Effector memory CD4-positive, alpha-beta T cell (primary cell): ENCODE data around the gene SPI1.

ENCODE experiments used
- DNase-seq, 3 donors: peaks; one replicate each; pipeline ENCODE4 v3.0.0-alpha.2; 2020
- H3K27ac ChIP-seq: 2 replicates; pipeline ENCODE4 v1.7.0; 2013; ENCODE audit warnings: mild to moderate bottlenecking, low read length, moderate library complexity; ENCODE audit not compliant: insufficient read depth, poor library complexity, severe bottlenecking
- H3K27me3 ChIP-seq: replicated peaks from 2 replicates; pipeline ENCODE4 v1.7.0; 2013; ENCODE audit warnings: mild to moderate bottlenecking, low read length; ENCODE audit not compliant: insufficient read depth, control insufficient read depth, poor library complexity, severe bottlenecking
- H3K36me3 ChIP-seq: 2 replicates; pipeline ENCODE4 v1.7.0; 2013; ENCODE audit warnings: mild to moderate bottlenecking, low read length, moderate library complexity; ENCODE audit not compliant: control insufficient read depth, insufficient read depth
- H3K4me1 ChIP-seq: 2 replicates; pipeline ENCODE4 v1.7.0; 2013; ENCODE audit warnings: low read length, mild to moderate bottlenecking; ENCODE audit not compliant: control insufficient read depth, insufficient read depth, poor library complexity, severe bottlenecking
- H3K4me3 ChIP-seq: 2 replicates; pipeline ENCODE4 v1.7.0; 2013; ENCODE audit warnings: low read length, low read depth, mild to moderate bottlenecking; ENCODE audit not compliant: insufficient read depth, poor library complexity, severe bottlenecking
- H3K9me3 ChIP-seq: 2 replicates; pipeline ENCODE4 v1.7.0; 2013; ENCODE audit warnings: mild to moderate bottlenecking, low read length, moderate library complexity; ENCODE audit not compliant: control insufficient read depth

The SPI1 gene

GRCh38 chr11:47333526-47333845, 44.9 kb downstream of the SPI1 start:
- Histone ChIP-seq H3K4me3 (no peak overlapping the region), H3K4me1 (no peaks in the 10 kb centered on the region), H3K36me3 (peaks cover 17% of the 10 kb centered on the region), H3K9me3 (no peaks in the 10 kb centered on the region), H3K27me3 (no peaks in the 10 kb centered on the region), H3K27ac (no peak overlapping the region)
- DNase-seq = no peak

GRCh38 chr11:47332791-47333525, 45.4 kb downstream of the SPI1 start:
- no peaks in the 10 kb centered on the region for H3K4me1 ChIP-seq
- no peak overlapping the region for H3K27ac ChIP-seq
- DNase-seq = no peak
- H3K36me3 ChIP-seq = peaks cover 22% of the 10 kb centered on the region
- H3K9me3 ChIP-seq = no peaks in the 10 kb centered on the region
- no peak overlapping the region for H3K4me3 ChIP-seq
- no peaks in the 10 kb centered on the region for H3K27me3 ChIP-seq

- H3K36me3 ChIP-seq = peaks cover 28% of the 10 kb centered on the region
- no peaks in the 10 kb centered on the region for H3K27me3 ChIP-seq
- H3K9me3 ChIP-seq = no peaks in the 10 kb centered on the region
- H3K27ac ChIP-seq = no peak overlapping the region
- H3K4me1 ChIP-seq = no peaks in the 10 kb centered on the region
- no peak for DNase-seq
- no peak overlapping the region for H3K4me3 ChIP-seq
Observed at GRCh38 chr11:47332303-47332711, 46.0 kb downstream of the SPI1 start.

DNA sequence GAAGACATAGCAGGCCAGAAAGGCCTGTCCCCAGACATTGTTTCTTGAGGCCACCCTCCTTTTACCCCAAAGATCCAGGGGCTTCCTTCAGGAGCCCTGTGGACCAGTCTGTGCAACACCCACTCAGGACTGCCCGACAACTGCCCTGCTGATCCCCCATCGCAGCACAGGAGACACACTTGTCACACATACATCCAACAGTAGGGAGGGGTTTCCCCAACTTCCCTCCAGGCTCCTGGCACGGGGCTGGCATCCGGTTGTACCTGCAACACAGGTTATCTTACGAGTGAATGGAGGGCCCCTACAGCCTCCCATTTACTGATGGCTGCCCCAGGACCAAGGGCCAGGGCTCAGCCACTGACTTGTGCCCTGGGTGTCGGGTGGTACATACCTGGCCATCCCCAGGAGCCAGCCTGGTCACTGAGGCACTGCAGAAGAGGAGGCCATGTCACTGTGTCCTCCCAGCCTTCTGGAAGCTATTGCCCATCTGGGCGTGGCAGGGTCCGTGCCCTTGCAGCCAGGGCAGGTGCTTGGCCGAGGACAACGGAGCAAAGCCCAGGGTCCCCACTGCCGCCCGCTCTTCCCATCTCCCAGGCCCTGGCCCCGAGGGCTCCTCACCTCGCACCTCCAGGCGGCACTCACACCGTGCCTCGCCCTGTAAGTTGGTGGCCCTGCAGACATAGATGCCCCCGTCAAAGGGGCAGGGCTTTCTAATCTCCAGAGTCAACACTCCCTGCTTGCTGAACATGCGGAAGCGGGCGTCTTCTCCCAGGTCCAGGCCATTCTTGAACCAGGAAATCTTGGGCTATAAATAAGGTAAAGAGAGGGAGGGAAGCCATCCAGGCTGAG, 46.7 kb downstream of the SPI1 start:
- H3K27me3 ChIP-seq = no peaks in the 10 kb centered on the region
- H3K36me3 ChIP-seq = peaks cover 35% of the 10 kb centered on the region
- H3K27ac ChIP-seq = no peak overlapping the region
- H3K4me1 ChIP-seq = no peaks in the 10 kb centered on the region
- no peak for DNase-seq
- no peaks in the 10 kb centered on the region for H3K9me3 ChIP-seq
- H3K4me3 ChIP-seq = no peak overlapping the region

DNA sequence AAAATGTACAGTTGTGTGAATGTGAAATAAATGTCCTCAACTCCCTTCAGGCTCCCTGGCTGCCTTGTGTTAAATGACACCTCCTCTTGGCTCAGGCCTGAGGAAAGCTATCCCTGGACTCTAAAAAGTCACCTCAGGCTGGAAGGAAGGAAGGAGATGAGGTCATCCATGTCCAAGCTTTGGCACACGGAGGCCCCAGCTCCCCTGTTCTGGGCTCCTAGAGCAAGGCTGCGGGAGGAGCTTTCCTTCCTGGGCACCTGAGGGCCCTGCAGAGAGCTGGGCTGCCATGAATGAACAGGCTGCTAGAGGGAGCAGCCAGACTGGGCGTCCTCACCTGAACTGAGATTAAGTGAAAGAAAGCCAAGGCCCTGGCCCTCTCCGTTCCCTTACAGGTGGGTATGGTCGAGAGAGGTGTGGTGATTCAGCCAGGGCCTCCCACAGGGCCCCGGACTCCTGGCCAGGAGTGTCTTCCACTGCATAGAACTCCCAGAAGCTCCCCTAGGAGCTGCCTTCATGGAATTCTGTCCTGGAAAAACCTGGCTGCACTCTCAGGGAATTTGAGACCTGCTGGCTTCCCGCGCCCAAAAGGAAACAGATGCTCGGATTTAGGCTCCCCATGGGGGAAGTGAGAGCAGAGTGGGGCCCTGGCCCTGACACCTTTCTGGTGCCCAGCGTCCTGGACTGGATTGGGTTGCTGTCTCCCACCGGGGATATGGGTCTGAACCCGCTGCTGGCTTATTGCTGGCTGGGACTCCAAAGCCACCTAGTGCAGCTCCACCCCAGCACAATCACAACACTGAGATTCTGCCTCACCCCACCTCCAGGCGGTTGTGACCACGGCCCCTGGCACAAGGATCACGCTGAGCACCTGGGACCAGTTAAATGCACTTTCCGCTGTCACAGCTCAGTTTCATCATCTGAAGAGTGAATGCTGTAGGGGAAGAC, 48.1 kb downstream of the SPI1 start:
- H3K27me3 ChIP-seq = no peaks in the 10 kb centered on the region
- DNase-seq = no peak
- H3K4me3 ChIP-seq = no peak overlapping the region
- no peaks in the 10 kb centered on the region for H3K4me1 ChIP-seq
- peaks cover 39% of the 10 kb centered on the region for H3K36me3 ChIP-seq
- no peak overlapping the region for H3K27ac ChIP-seq
- H3K9me3 ChIP-seq = no peaks in the 10 kb centered on the region

- Histone ChIP-seq H3K4me1 (no peaks in the 10 kb centered on the region), H3K27me3 (no peaks in the 10 kb centered on the region), H3K36me3 (peaks cover 39% of the 10 kb centered on the region), H3K27ac (no peak overlapping the region), H3K9me3 (no peaks in the 10 kb centered on the region), H3K4me3 (no peak overlapping the region)
- no peak for DNase-seq
Observed at GRCh38 chr11:47329431-47329986, 48.8 kb downstream of the SPI1 start.

- Histone ChIP-seq H3K4me3 (no peak overlapping the region), H3K4me1 (no peaks in the 10 kb centered on the region), H3K27ac (no peak overlapping the region), H3K27me3 (no peaks in the 10 kb centered on the region), H3K36me3 (peaks cover 39% of the 10 kb centered on the region), H3K9me3 (no peaks in the 10 kb centered on the region)
- no peak for DNase-seq
Observed at GRCh38 chr11:47328449-47329390, 49.6 kb downstream of the SPI1 start.

DNA sequence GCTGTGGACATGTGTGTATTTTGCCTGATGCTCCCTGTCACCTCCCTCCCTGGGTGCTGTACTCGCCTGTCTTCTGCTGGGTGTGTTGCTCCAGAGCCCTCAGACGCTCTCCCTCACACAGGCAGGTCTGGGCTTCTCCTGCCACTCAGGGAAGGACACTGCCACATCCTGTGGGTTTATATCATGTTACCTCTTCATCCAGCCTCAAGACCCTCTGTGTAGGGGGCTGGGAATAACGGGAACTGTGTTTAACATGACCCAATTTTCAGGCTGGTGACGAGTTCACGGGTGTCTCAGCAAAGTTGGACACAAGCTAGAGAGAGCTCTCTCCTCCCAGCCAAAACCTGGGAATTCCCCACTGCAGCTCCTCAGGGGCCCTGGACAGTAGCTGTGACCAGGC, 50.4 kb downstream of the SPI1 start:
- H3K27me3 ChIP-seq = no peaks in the 10 kb centered on the region

DNA sequence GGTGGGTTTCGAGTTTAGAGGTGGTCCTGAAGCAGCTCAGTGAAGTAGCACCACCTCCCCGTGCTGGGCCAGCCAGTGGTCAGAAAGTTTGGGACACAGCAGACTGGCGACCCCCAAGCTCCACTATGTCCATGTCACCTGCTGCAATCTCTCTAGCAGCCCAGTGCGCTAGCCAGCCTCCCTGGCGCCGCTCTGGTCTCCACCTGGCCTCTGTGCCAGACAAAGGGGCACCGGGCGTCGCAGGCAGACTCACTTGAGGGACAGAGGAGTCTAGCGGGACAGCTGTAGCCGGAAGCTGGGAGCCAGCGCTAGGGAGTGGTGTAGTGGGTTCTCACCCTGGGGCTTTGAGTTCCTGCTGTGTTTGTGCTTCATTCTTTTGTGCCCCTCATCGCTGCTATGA, 51.3 kb downstream of the SPI1 start:
- H3K4me1 ChIP-seq = no peaks in the 10 kb centered on the region
- no peak overlapping the region for H3K27ac ChIP-seq
- no peak overlapping the region for H3K4me3 ChIP-seq
- no peaks in the 10 kb centered on the region for H3K27me3 ChIP-seq
- no peaks in the 10 kb centered on the region for H3K9me3 ChIP-seq
- peaks cover 43% of the 10 kb centered on the region for H3K36me3 ChIP-seq
- DNase-seq = no peak

More for the DNA sequence above, 50.4 kb downstream of the SPI1 start:
- no peak overlapping the region for H3K4me3 ChIP-seq
- H3K27ac ChIP-seq = no peak overlapping the region
- DNase-seq = no peak
- H3K4me1 ChIP-seq = no peaks in the 10 kb centered on the region
- H3K9me3 ChIP-seq = no peaks in the 10 kb centered on the region
- H3K36me3 ChIP-seq = peaks cover 39% of the 10 kb centered on the region
